ENCODE results near the gene TMEM53.
"Not testable (repeated sequence)": the region's sequence is repeated elsewhere in the genome, so short reads cannot be mapped to it uniquely, and the experiment has no call there.

TMEM53 gene

GRCh38 chr1:44672254-44672955 lies 1.9 kb downstream of the TMEM53 start:
- no peak for DNase-seq

- DNase-seq, result no peak
These were observed 3.3 kb downstream of the TMEM53 start for GRCh38 chr1:44670751-44671640.

GRCh38 chr1:44666719-44667118 lies 7.6 kb downstream of the TMEM53 start:
- not testable (repeated sequence) for DNase-seq

GRCh38 chr1:44664730-44665370 lies 9.4 kb downstream of the TMEM53 start:
- no peak for DNase-seq

- DNase-seq, result no peak
These were observed 10.9 kb downstream of the TMEM53 start for GRCh38 chr1:44663417-44663816.

GRCh38 chr1:44662683-44663030 lies 11.6 kb downstream of the TMEM53 start:
- DNase-seq, result no peak

- no peak for DNase-seq
These were observed 12.2 kb downstream of the TMEM53 start for GRCh38 chr1:44661781-44662682.

GRCh38 chr1:44660176-44660575 lies 14.1 kb downstream of the TMEM53 start:
- no peak for DNase-seq

GRCh38 chr1:44659566-44659965 lies 14.7 kb downstream of the TMEM53 start:
- no peak for DNase-seq

GRCh38 chr1:44655609-44656008 lies 18.7 kb downstream of the TMEM53 start:
- no peak for DNase-seq

GRCh38 chr1:44654621-44655187 lies 19.6 kb downstream of the TMEM53 start:
- no peak for DNase-seq

GRCh38 chr1:44653107-44653964 lies 20.9 kb downstream of the TMEM53 start:
- DNase-seq, result no peak

- DNase-seq, result peak; percentile 33
These were observed 21.7 kb downstream of the TMEM53 start for GRCh38 chr1:44652445-44653106.

GRCh38 chr1:44651069-44651468 lies 23.2 kb downstream of the TMEM53 start:
- no peak for DNase-seq

GRCh38 chr1:44650159-44650831 lies 24.0 kb downstream of the TMEM53 start:
- no peak for DNase-seq

GRCh38 chr1:44649788-44650158 lies 24.5 kb downstream of the TMEM53 start:
- DNase-seq, result no peak

GRCh38 chr1:44648529-44649250 lies 25.6 kb downstream of the TMEM53 start:
- DNase-seq, result no peak

GRCh38 chr1:44647896-44648295 lies 26.4 kb downstream of the TMEM53 start:
- DNase-seq, result no peak
